Dendritic cell treated with granulocyte-macrophage colony-stimulating factor and Interleukin-4, amounts not matched to agents 40 ng/mL and 50 ng/mL, for 4 days (primary cell): Measurements from ENCODE around the gene FSD1.
A peak's percentile ranks its signal among the peaks of the same experiment; 100 is the strongest.

ENCODE experiments used
- H3K27ac Mint-ChIP-seq: one replicate; pipeline ENCODE4 v1.8.0; 2022; ENCODE audit warnings: mild to moderate bottlenecking, mixed read lengths
- H3K27me3 Mint-ChIP-seq: one replicate; pipeline ENCODE4 v1.8.0; 2022; ENCODE audit warnings: mild to moderate bottlenecking, mixed read lengths
- H3K36me3 Mint-ChIP-seq: one replicate; pipeline ENCODE4 v1.8.0; 2022; ENCODE audit warnings: low read depth, mixed read lengths
- H3K4me1 Mint-ChIP-seq: one replicate; pipeline ENCODE4 v1.8.0; 2022; ENCODE audit warnings: low read depth, mixed read lengths
- H3K4me3 Mint-ChIP-seq: one replicate; pipeline ENCODE4 v1.8.0; 2022; ENCODE audit warnings: mild to moderate bottlenecking, moderate library complexity, mixed read lengths
- H3K9me3 Mint-ChIP-seq: one replicate; pipeline ENCODE4 v1.8.0; 2022; ENCODE audit warnings: mixed read lengths
- intact Hi-C: fragments of 100-400 bp; cut with micrococcal nuclease; formaldehyde crosslinking; loops from one replicate; pipeline ENCODE4 v1.15.0; 2022

FSD1 gene

GRCh38 chr19:4352701-4353121, 48.3 kb downstream of the FSD1 start:
- peaks cover 5% of the 10 kb centered on the region for H3K4me1 Mint-ChIP-seq

GRCh38 chr19:4354282-4354681, 49.9 kb downstream of the FSD1 start:
- Mint-ChIP-seq H3K36me3 (peaks cover 93% of the 10 kb centered on the region), H3K27ac (no peak overlapping the region), H3K4me1 (peaks cover 5% of the 10 kb centered on the region), H3K4me3 (no peak overlapping the region), H3K27me3 (no peaks in the 10 kb centered on the region), H3K9me3 (no peaks in the 10 kb centered on the region)
- intact Hi-C loops = no loop called here

More at GRCh38 chr19:4352701-4353121, 48.3 kb downstream of the FSD1 start:
- Mint-ChIP-seq H3K4me3 (no peak overlapping the region), H3K36me3 (peaks cover 93% of the 10 kb centered on the region), H3K27ac (peak overlapping the region; percentile 24), H3K27me3 (no peaks in the 10 kb centered on the region), H3K9me3 (no peaks in the 10 kb centered on the region)
- intact Hi-C loops = loop anchor here (1.0 kb wide), 1 partner anchor 85 kb away; no protein-coding TSS in a partner anchor

GRCh38 chr19:4354897-4355296, 50.5 kb downstream of the FSD1 start:
- no peak overlapping the region for H3K4me3 Mint-ChIP-seq
- H3K9me3 Mint-ChIP-seq = no peaks in the 10 kb centered on the region
- peaks cover 93% of the 10 kb centered on the region for H3K36me3 Mint-ChIP-seq
- peaks cover 5% of the 10 kb centered on the region for H3K4me1 Mint-ChIP-seq
- no peaks in the 10 kb centered on the region for H3K27me3 Mint-ChIP-seq
- no peak overlapping the region for H3K27ac Mint-ChIP-seq
- intact Hi-C loops = no loop called here

- Mint-ChIP-seq H3K27ac (no peak overlapping the region), H3K36me3 (peaks cover 99% of the 10 kb centered on the region), H3K4me3 (no peak overlapping the region), H3K9me3 (no peaks in the 10 kb centered on the region), H3K4me1 (peaks cover 14% of the 10 kb centered on the region), H3K27me3 (no peaks in the 10 kb centered on the region)
- intact Hi-C loops = no loop called here
Measured at GRCh38 chr19:4357095-4357797, 52.8 kb downstream of the FSD1 start.

GRCh38 chr19:4357921-4358326, 53.5 kb downstream of the FSD1 start:
- no peak overlapping the region for H3K4me3 Mint-ChIP-seq
- H3K4me1 Mint-ChIP-seq = peaks cover 9% of the 10 kb centered on the region
- H3K27ac Mint-ChIP-seq = no peak overlapping the region
- no peaks in the 10 kb centered on the region for H3K9me3 Mint-ChIP-seq
- intact Hi-C loops = no loop called here
- no peaks in the 10 kb centered on the region for H3K27me3 Mint-ChIP-seq
- peaks cover 100% of the 10 kb centered on the region for H3K36me3 Mint-ChIP-seq

- intact Hi-C loops = no loop called here
- peaks cover 100% of the 10 kb centered on the region for H3K36me3 Mint-ChIP-seq
- H3K27ac Mint-ChIP-seq = no peak overlapping the region
- no peaks in the 10 kb centered on the region for H3K9me3 Mint-ChIP-seq
- no peaks in the 10 kb centered on the region for H3K27me3 Mint-ChIP-seq
- peaks cover 9% of the 10 kb centered on the region for H3K4me1 Mint-ChIP-seq
- no peak overlapping the region for H3K4me3 Mint-ChIP-seq
Measured at GRCh38 chr19:4358709-4359626, 54.6 kb downstream of the FSD1 start.

- intact Hi-C loops = no loop called here
- Mint-ChIP-seq H3K9me3 (no peaks in the 10 kb centered on the region), H3K4me1 (peaks cover 9% of the 10 kb centered on the region)
Measured at GRCh38 chr19:4359627-4360000, 55.2 kb downstream of the FSD1 start.

GRCh38 chr19:4360081-4360569, 55.7 kb downstream of the FSD1 start:
- Mint-ChIP-seq H3K4me1 (peaks cover 9% of the 10 kb centered on the region), H3K36me3 (peaks cover 100% of the 10 kb centered on the region), H3K27ac (peak overlapping the region; percentile 41), H3K27me3 (no peaks in the 10 kb centered on the region), H3K4me3 (no peak overlapping the region), H3K9me3 (no peaks in the 10 kb centered on the region)
- intact Hi-C loops = no loop called here

More at GRCh38 chr19:4359627-4360000, 55.2 kb downstream of the FSD1 start:
- Mint-ChIP-seq H3K27ac (no peak overlapping the region), H3K4me3 (no peak overlapping the region), H3K27me3 (no peaks in the 10 kb centered on the region), H3K36me3 (peaks cover 100% of the 10 kb centered on the region)

- Mint-ChIP-seq H3K36me3 (peaks cover 100% of the 10 kb centered on the region), H3K27ac (peak overlapping the region; percentile 41), H3K4me1 (peaks cover 11% of the 10 kb centered on the region), H3K9me3 (no peaks in the 10 kb centered on the region), H3K27me3 (no peaks in the 10 kb centered on the region), H3K4me3 (no peak overlapping the region)
- intact Hi-C loops = no loop called here
Measured at GRCh38 chr19:4360641-4361151, 56.3 kb downstream of the FSD1 start.

GRCh38 chr19:4361152-4362046, 57.0 kb downstream of the FSD1 start:
- Mint-ChIP-seq H3K27me3 (no peaks in the 10 kb centered on the region), H3K9me3 (no peaks in the 10 kb centered on the region), H3K4me3 (no peak overlapping the region), H3K4me1 (peaks cover 18% of the 10 kb centered on the region), H3K27ac (peak overlapping the region; percentile 41), H3K36me3 (peaks cover 100% of the 10 kb centered on the region)
- intact Hi-C loops = no loop called here

- peaks cover 26% of the 10 kb centered on the region for H3K4me1 Mint-ChIP-seq
- peaks cover 100% of the 10 kb centered on the region for H3K36me3 Mint-ChIP-seq
- no peaks in the 10 kb centered on the region for H3K27me3 Mint-ChIP-seq
- H3K27ac Mint-ChIP-seq = no peak overlapping the region
- no peak overlapping the region for H3K4me3 Mint-ChIP-seq
- intact Hi-C loops = no loop called here
- H3K9me3 Mint-ChIP-seq = no peaks in the 10 kb centered on the region
Measured at GRCh38 chr19:4362101-4362828, 57.9 kb downstream of the FSD1 start.

GRCh38 chr19:4362831-4363545, 58.6 kb downstream of the FSD1 start:
- H3K27me3 Mint-ChIP-seq = no peaks in the 10 kb centered on the region
- H3K36me3 Mint-ChIP-seq = peaks cover 100% of the 10 kb centered on the region
- no peak overlapping the region for H3K4me3 Mint-ChIP-seq
- H3K4me1 Mint-ChIP-seq = peaks cover 34% of the 10 kb centered on the region
- no peaks in the 10 kb centered on the region for H3K9me3 Mint-ChIP-seq
- intact Hi-C loops = no loop called here
- H3K27ac Mint-ChIP-seq = no peak overlapping the region
